Mesenchymal stem cell (in vitro differentiated cells and primary cell): ENCODE results near the gene DUSP5.

Experiments used
- DNase-seq: peaks from one replicate; pipeline ENCODE4 v3.0.0-alpha.2; 2013
- H2AFZ ChIP-seq: one replicate; pipeline ENCODE4 v1.6.1; 2013; ENCODE audit warnings: low read depth, mild to moderate bottlenecking, control low read depth, inconsistent platforms, low read length, moderate library complexity
- H2AK5ac ChIP-seq: 2 replicates; pipeline ENCODE4 v1.6.1; 2013; ENCODE audit warnings: low read length, moderate library complexity, mild to moderate bottlenecking, inconsistent platforms; ENCODE audit not compliant: severe bottlenecking
- H2BK120ac ChIP-seq: one replicate; pipeline ENCODE4 v1.6.1; 2013; ENCODE audit warnings: low read depth, mild to moderate bottlenecking, inconsistent platforms, low read length, moderate library complexity
- H2BK12ac ChIP-seq, 2 experiments: one replicate each; pipeline ENCODE4 v1.6.1; 2013; ENCODE audit warnings: inconsistent platforms in 2 of 2, low read length in 2 of 2, mild to moderate bottlenecking in 2 of 2, moderate library complexity in 2 of 2, control low read depth in 1 of 2
- H2BK15ac ChIP-seq: one replicate; pipeline ENCODE4 v1.6.1; 2013; ENCODE audit warnings: mild to moderate bottlenecking, low read depth, inconsistent platforms; ENCODE audit not compliant: poor library complexity, severe bottlenecking
- H2BK5ac ChIP-seq: 2 replicates; pipeline ENCODE4 v1.6.1; 2013; ENCODE audit warnings: low read depth, mild to moderate bottlenecking, low read length, control low read depth, inconsistent platforms; ENCODE audit not compliant: poor library complexity, severe bottlenecking
- H3K14ac ChIP-seq, 2 experiments: one replicate each; pipeline ENCODE4 v1.6.1; 2013; ENCODE audit warnings: inconsistent platforms in 2 of 2, low read length in 2 of 2, control low read depth in 1 of 2, mild to moderate bottlenecking in 1 of 2, moderate library complexity in 1 of 2
- H3K18ac ChIP-seq, 2 experiments: one replicate each; pipeline ENCODE4 v1.6.1; 2013; ENCODE audit warnings: inconsistent platforms in 2 of 2, low read length in 2 of 2, control low read depth in 1 of 2, low read depth in 1 of 2, mild to moderate bottlenecking in 1 of 2
- H3K23ac ChIP-seq, 2 experiments: one replicate each; pipeline ENCODE4 v1.6.1; 2013; ENCODE audit warnings: inconsistent platforms in 2 of 2, low read length in 2 of 2, mild to moderate bottlenecking in 2 of 2, moderate library complexity in 2 of 2, control low read depth in 1 of 2
- H3K27ac ChIP-seq: 2 replicates; pipeline ENCODE4 v1.5.1; 2013; ENCODE audit warnings: mild to moderate bottlenecking, moderate library complexity, low read length, control low read depth, inconsistent platforms; ENCODE audit not compliant: poor library complexity, severe bottlenecking
- H3K27me3 ChIP-seq, 2 experiments: 2 replicates each; pipeline versions ENCODE4 v1.6.1 to v1.7.0; 2013; ENCODE audit warnings: low read length in 2 of 2, mild to moderate bottlenecking in 2 of 2, moderate library complexity in 2 of 2, control low read depth in 1 of 2, inconsistent platforms in 1 of 2; ENCODE audit not compliant: control insufficient read depth in 1 of 2, insufficient read depth in 1 of 2
- H3K36me3 ChIP-seq, 2 experiments: 2 replicates each; pipeline versions ENCODE4 v1.6.1 to v1.7.0; 2013; ENCODE audit warnings: low read length in 2 of 2, control low read depth in 1 of 2, inconsistent platforms in 1 of 2, low read depth in 1 of 2, mild to moderate bottlenecking in 1 of 2; ENCODE audit not compliant: insufficient read depth in 2 of 2, control insufficient read depth in 1 of 2
- H3K4ac ChIP-seq, 2 experiments: one replicate each; pipeline ENCODE4 v1.6.1; 2013; ENCODE audit warnings: inconsistent platforms in 2 of 2, low read length in 2 of 2, mild to moderate bottlenecking in 2 of 2, moderate library complexity in 2 of 2, control low read depth in 1 of 2, low read depth in 1 of 2
- H3K4me1 ChIP-seq: 2 replicates; pipeline ENCODE4 v1.6.1; 2013; ENCODE audit warnings: low read depth, low read length, control low read depth; ENCODE audit not compliant: control insufficient read depth, insufficient read depth
- H3K4me2 ChIP-seq: 2 replicates; pipeline ENCODE4 v1.6.1; 2013; ENCODE audit warnings: low read length, mild to moderate bottlenecking, inconsistent platforms; ENCODE audit not compliant: poor library complexity, severe bottlenecking
- H3K4me3 ChIP-seq, 2 experiments: 2 replicates each; pipeline versions ENCODE4 v1.5.1 to v1.7.0; 2013; ENCODE audit warnings: low read length in 2 of 2, mild to moderate bottlenecking in 2 of 2, control low read depth in 1 of 2, low read depth in 1 of 2; ENCODE audit not compliant: insufficient read depth in 1 of 2
- H3K79me1 ChIP-seq: replicated peaks from 2 replicates; pipeline ENCODE4 v1.6.1; 2013; ENCODE audit warnings: mild to moderate bottlenecking, control low read depth, low read length, inconsistent platforms; ENCODE audit not compliant: poor library complexity, severe bottlenecking
- H3K9ac ChIP-seq: 2 replicates; pipeline ENCODE4 v1.7.0; 2013; ENCODE audit warnings: mild to moderate bottlenecking, low read length, moderate library complexity
- H3K9me3 ChIP-seq: 2 replicates; pipeline ENCODE4 v1.7.0; 2013; ENCODE audit warnings: mild to moderate bottlenecking, low read length; ENCODE audit not compliant: control insufficient read depth
- H4K8ac ChIP-seq: one replicate; pipeline ENCODE4 v1.6.1; 2013; ENCODE audit warnings: inconsistent platforms, mild to moderate bottlenecking, low read length, moderate library complexity
- H4K91ac ChIP-seq: one replicate; pipeline ENCODE4 v1.6.1; 2013; ENCODE audit warnings: mild to moderate bottlenecking, low read length, inconsistent platforms
- WGBS: methylation state at CpG from one replicate; pipeline ENCODE4 v1.1.7; 2013; ENCODE audit warnings: mixed read lengths; 5-methylcytosine and 5-hydroxymethylcytosine counted together

Gene DUSP5

GRCh38 chr10:110522365-110522988, 24.8 kb downstream of the DUSP5 start:
- H3K4me1 ChIP-seq: peaks cover 7% of the 10 kb centered on the region
- no peak overlapping the region for H3K4ac ChIP-seq
- H2BK15ac ChIP-seq: no peak overlapping the region
- WGBS: 100% methylated on average over 3 of the region's 4 CpGs
- no peak overlapping the region for H3K4me2 ChIP-seq
- no peak for DNase-seq
- no peak overlapping the region for H3K23ac ChIP-seq
- H3K79me1 ChIP-seq: peaks cover 3% of the 10 kb centered on the region
- H2BK120ac ChIP-seq: no peak overlapping the region
- no peak overlapping the region for H4K91ac ChIP-seq
- H2BK12ac ChIP-seq: no peak overlapping the region
- H2BK5ac ChIP-seq: no peak overlapping the region
- no peak overlapping the region for H4K8ac ChIP-seq
- H2AFZ ChIP-seq: no peak overlapping the region
- peak overlapping the region in 1 of 2 experiments; percentile 68 for H3K14ac ChIP-seq
- H2AK5ac ChIP-seq: peak overlapping the region; percentile 16
- H3K18ac ChIP-seq: no peak overlapping the region
- H3K4me3 ChIP-seq: no peak overlapping the region
- no peaks in the 10 kb centered on the region for H3K27me3 ChIP-seq
- H3K9ac ChIP-seq: no peak overlapping the region
- H3K27ac ChIP-seq: no peak overlapping the region
- peaks cover 0 to 29% of the 10 kb centered on the region in 2 experiments for H3K36me3 ChIP-seq
- H3K9me3 ChIP-seq: no peaks in the 10 kb centered on the region

- H4K91ac ChIP-seq: no peak overlapping the region
- H2BK15ac ChIP-seq: no peak overlapping the region
- no peak overlapping the region for H3K23ac ChIP-seq
- no peak overlapping the region for H2AFZ ChIP-seq
- H3K79me1 ChIP-seq: peaks cover 1% of the 10 kb centered on the region
- peaks cover 13% of the 10 kb centered on the region for H3K4me1 ChIP-seq
- H3K36me3 ChIP-seq: peaks cover 0 to 21% of the 10 kb centered on the region in 2 experiments
- no peak overlapping the region for H3K18ac ChIP-seq
- no peak overlapping the region for H3K4me2 ChIP-seq
- H3K27ac ChIP-seq: no peak overlapping the region
- H3K4me3 ChIP-seq: no peak overlapping the region
- H3K14ac ChIP-seq: no peak overlapping the region
- WGBS: 90% methylated on average over 3 of the region's 3 CpGs
- no peak overlapping the region for H2BK120ac ChIP-seq
- no peak overlapping the region for H4K8ac ChIP-seq
- H2BK12ac ChIP-seq: no peak overlapping the region
- H2BK5ac ChIP-seq: no peak overlapping the region
- no peaks in the 10 kb centered on the region for H3K9me3 ChIP-seq
- no peak overlapping the region for H3K4ac ChIP-seq
- no peak overlapping the region for H2AK5ac ChIP-seq
- no peak overlapping the region for H3K9ac ChIP-seq
- no peak for DNase-seq
- no peaks in the 10 kb centered on the region for H3K27me3 ChIP-seq
Measured at GRCh38 chr10:110523736-110524135, 26.0 kb downstream of the DUSP5 start.

DNA sequence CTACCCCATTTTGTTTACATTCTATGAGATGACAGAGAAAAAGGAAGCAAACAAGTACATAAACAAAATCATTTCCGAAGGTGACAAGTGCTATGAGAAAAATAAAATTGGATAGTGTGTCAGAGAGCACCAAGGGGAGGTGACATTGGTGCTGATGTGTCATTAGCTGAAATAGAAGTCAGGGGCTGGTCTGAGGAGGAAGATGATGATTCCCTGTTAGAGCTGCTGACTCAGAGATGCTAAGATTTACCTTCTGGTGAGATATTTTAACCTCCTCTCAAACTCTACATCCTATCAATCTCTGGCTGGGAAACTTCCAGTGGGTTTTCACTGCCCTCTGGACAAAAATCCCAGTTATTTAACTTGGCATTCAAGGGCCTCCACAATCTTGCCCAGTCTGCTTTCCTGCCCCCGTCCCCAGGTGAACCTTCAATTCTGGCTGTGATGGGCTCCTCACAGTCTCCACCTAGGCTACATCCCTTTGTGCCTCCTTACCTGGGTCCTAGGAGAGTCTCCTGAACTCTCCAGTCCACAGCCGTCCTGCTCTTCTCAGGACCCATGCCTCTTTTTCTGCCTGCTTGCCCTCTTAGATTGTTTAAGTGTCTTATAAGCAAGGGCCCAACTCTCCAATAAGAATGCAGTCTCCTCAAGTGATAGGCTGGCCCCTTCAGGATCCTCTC, 26.6 kb downstream of the DUSP5 start:
- 92% methylated on average over 3 of the region's 3 CpGs for WGBS

DNA sequence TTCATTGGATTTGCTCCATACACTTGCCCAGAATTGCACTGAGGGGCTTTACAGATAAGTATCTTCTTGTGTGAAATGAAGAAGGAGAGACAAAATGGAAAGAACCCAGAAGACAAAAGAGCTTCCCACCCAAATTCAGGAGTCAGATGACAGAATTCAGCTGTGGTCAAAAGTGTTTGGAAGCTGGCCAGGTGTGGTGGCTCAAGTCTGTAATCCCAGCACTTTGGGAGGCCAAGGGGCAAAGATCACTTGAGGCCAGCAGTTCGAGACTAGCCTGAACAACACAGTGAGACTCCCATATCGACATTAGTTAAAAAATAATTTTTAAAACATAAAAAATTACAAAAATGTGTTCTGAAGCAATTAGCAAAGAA, 27.1 kb downstream of the DUSP5 start:
- no CpG with 5 or more reads among the region's 2 CpGs for WGBS
- H3K4me2 ChIP-seq: no peak overlapping the region
- H4K8ac ChIP-seq: no peak overlapping the region
- peaks cover 1% of the 10 kb centered on the region for H3K79me1 ChIP-seq
- no peak overlapping the region for H3K4me3 ChIP-seq
- peak overlapping the region; percentile 7 for H3K9ac ChIP-seq
- no peak overlapping the region for H2BK15ac ChIP-seq
- no peaks in the 10 kb centered on the region for H3K27me3 ChIP-seq
- H3K18ac ChIP-seq: no peak overlapping the region
- H3K4me1 ChIP-seq: peaks cover 16% of the 10 kb centered on the region
- no peak overlapping the region for H3K27ac ChIP-seq
- DNase-seq: no peak
- H3K4ac ChIP-seq: no peak overlapping the region
- no peak overlapping the region for H2AFZ ChIP-seq
- no peak overlapping the region for H2BK5ac ChIP-seq
- H3K9me3 ChIP-seq: no peaks in the 10 kb centered on the region
- H2BK12ac ChIP-seq: no peak overlapping the region
- H3K23ac ChIP-seq: no peak overlapping the region
- H3K14ac ChIP-seq: no peak overlapping the region
- H3K36me3 ChIP-seq: peaks cover 0 to 21% of the 10 kb centered on the region in 2 experiments
- H2AK5ac ChIP-seq: no peak overlapping the region
- H4K91ac ChIP-seq: no peak overlapping the region
- H2BK120ac ChIP-seq: no peak overlapping the region

More for the DNA sequence above, 26.6 kb downstream of the DUSP5 start:
- H2AK5ac ChIP-seq: no peak overlapping the region
- H2BK5ac ChIP-seq: no peak overlapping the region
- no peak overlapping the region for H3K23ac ChIP-seq
- H3K9me3 ChIP-seq: no peaks in the 10 kb centered on the region
- no peaks in the 10 kb centered on the region for H3K27me3 ChIP-seq
- no peak overlapping the region for H4K91ac ChIP-seq
- H3K79me1 ChIP-seq: peaks cover 1% of the 10 kb centered on the region
- H3K4me3 ChIP-seq: no peak overlapping the region
- no peak overlapping the region for H3K27ac ChIP-seq
- no peak overlapping the region for H3K4ac ChIP-seq
- H4K8ac ChIP-seq: no peak overlapping the region
- DNase-seq: no peak
- H2AFZ ChIP-seq: no peak overlapping the region
- H3K9ac ChIP-seq: peak overlapping the region; percentile 7
- no peak overlapping the region for H3K18ac ChIP-seq
- H2BK120ac ChIP-seq: no peak overlapping the region
- H3K36me3 ChIP-seq: peaks cover 0 to 21% of the 10 kb centered on the region in 2 experiments
- H3K14ac ChIP-seq: no peak overlapping the region
- no peak overlapping the region for H2BK15ac ChIP-seq
- no peak overlapping the region for H3K4me2 ChIP-seq
- H2BK12ac ChIP-seq: no peak overlapping the region
- H3K4me1 ChIP-seq: peaks cover 13% of the 10 kb centered on the region
